Liver (tissue), 9 donors: ENCODE data around the gene PGM1. TPM values are rescaled to one million over a fixed set of nuclear protein-coding genes. Genes with fewer than 3 reads are reported as not detected.

Experiments
- DNase-seq: peaks from one replicate; pipeline ENCODE4 v3.0.0-alpha.2; 2017; ENCODE audit warnings: low spot score
- H3K27ac ChIP-seq, 2 donors: one replicate each; pipeline ENCODE4 v1.7.0; 2013; ENCODE audit warnings: inconsistent platforms in 2 of 2, low read length in 2 of 2, control low read depth in 1 of 2, low read depth in 1 of 2, mild to moderate bottlenecking in 1 of 2
- H3K27me3 ChIP-seq, 4 donors: one replicate each; pipeline versions ENCODE4 v1.6.1 to v1.7.0; 2013; ENCODE audit warnings: low read length in 3 of 4, inconsistent platforms in 1 of 4, mild to moderate bottlenecking in 1 of 4, moderate library complexity in 1 of 4; ENCODE audit not compliant: control insufficient read depth in 4 of 4, insufficient read depth in 4 of 4
- H3K36me3 ChIP-seq, 4 donors: one replicate each; pipeline versions ENCODE4 v1.6.1 to v1.7.0; 2013; ENCODE audit warnings: low read length in 3 of 4, mild to moderate bottlenecking in 3 of 4, low read depth in 1 of 4, moderate library complexity in 1 of 4; ENCODE audit not compliant: control insufficient read depth in 4 of 4, insufficient read depth in 3 of 4
- H3K4me1 ChIP-seq, 4 donors: one replicate each; pipeline versions ENCODE4 v1.6.1 to v1.7.0; 2013; ENCODE audit warnings: low read length in 3 of 4, mild to moderate bottlenecking in 3 of 4, moderate library complexity in 1 of 4; ENCODE audit not compliant: control insufficient read depth in 4 of 4, insufficient read depth in 4 of 4
- H3K4me3 ChIP-seq, 3 donors: one replicate each; pipeline versions ENCODE4 v1.6.1 to v1.7.0; 2013; ENCODE audit warnings: low read length in 3 of 3, control low read depth in 1 of 3, low read depth in 1 of 3, mild to moderate bottlenecking in 1 of 3
- H3K9ac ChIP-seq, 2 donors: one replicate each; pipeline ENCODE4 v1.7.0; 2013; ENCODE audit warnings: low read length in 2 of 2, mild to moderate bottlenecking in 2 of 2, moderate library complexity in 2 of 2, control low read depth in 1 of 2, low read depth in 1 of 2
- H3K9me3 ChIP-seq, 4 donors: one replicate each; pipeline versions ENCODE4 v1.6.1 to v1.7.0; 2013; ENCODE audit warnings: low read length in 3 of 4; ENCODE audit not compliant: control insufficient read depth in 4 of 4
- EGR1 ChIP-seq, 2 donors: IDR thresholded peaks; 2 replicates each; pipeline ENCODE4 v1.6.1; 2016 to 2018; ENCODE audit warnings: antibody characterized with exemption in 2 of 2, low read depth in 2 of 2
- FOXA1 ChIP-seq: IDR thresholded peaks from 2 replicates; pipeline ENCODE4 v1.6.1; 2016; ENCODE audit warnings: antibody characterized with exemption
- FOXA2 ChIP-seq: IDR thresholded peaks from 2 replicates; pipeline ENCODE4 v1.6.1; 2016; ENCODE audit warnings: antibody characterized with exemption
- GABPA ChIP-seq, 2 donors: IDR thresholded peaks in 1 of 2; conservative IDR thresholded peaks in 1 of 2; 2 replicates each; pipeline ENCODE4 v1.6.1; 2016; ENCODE audit warnings: antibody characterized with exemption in 2 of 2, mild to moderate bottlenecking in 1 of 2, moderate library complexity in 1 of 2
- HNF4A ChIP-seq, 2 donors: conservative IDR thresholded peaks; 2 replicates each; pipeline ENCODE4 v1.6.1; 2016; ENCODE audit warnings: antibody characterized with exemption in 2 of 2, mild to moderate bottlenecking in 2 of 2
- HNF4G ChIP-seq: IDR thresholded peaks from 2 replicates; pipeline ENCODE4 v1.6.1; 2016; ENCODE audit warnings: antibody characterized with exemption
- JUND ChIP-seq, 2 donors: IDR thresholded peaks; 2 replicates each; pipeline ENCODE4 v1.6.1; 2016; ENCODE audit warnings: antibody characterized with exemption in 2 of 2
- RAD21 ChIP-seq, 2 donors: IDR thresholded peaks; 2 replicates each; pipeline ENCODE4 v1.6.1; 2016; ENCODE audit warnings: antibody characterized with exemption in 2 of 2, mild to moderate bottlenecking in 2 of 2
- RXRA ChIP-seq, 2 donors: IDR thresholded peaks; 2 replicates each; pipeline ENCODE4 v1.6.1; 2017 to 2018; ENCODE audit warnings: antibody characterized with exemption in 2 of 2, mild to moderate bottlenecking in 1 of 2
- SP1 ChIP-seq: IDR thresholded peaks from 2 replicates; pipeline ENCODE4 v1.6.1; 2018; ENCODE audit warnings: antibody characterized with exemption, mild to moderate bottlenecking
- TAF1 ChIP-seq: conservative IDR thresholded peaks from 2 replicates; pipeline ENCODE4 v1.6.1; 2016; ENCODE audit warnings: antibody characterized with exemption, mild to moderate bottlenecking
- YY1 ChIP-seq: IDR thresholded peaks from 2 replicates; pipeline ENCODE4 v1.6.1; 2016; ENCODE audit warnings: antibody characterized with exemption, mild to moderate bottlenecking
- WGBS: extraction: QIAGEN DNeasy Blood & Tissue Kit; methylation state at CpG from one replicate; pipeline ENCODE4 v1.1.7; 2013; 5-methylcytosine and 5-hydroxymethylcytosine counted together
- polyA plus RNA-seq, 2 donors: library from polyadenylated mRNA; stranded (reverse) in 1 of 2; unstranded in 1 of 2; fragments of 200-250 nt in 1 of 2; fragments of >200 nt in 1 of 2; fragmentation: Nextera tagmentation in 1 of 2; extraction: Ambion mirVana in 1 of 2; gene quantifications; one replicate each; pipeline versions ENCODE4 v1.2.1 to v1.2.3, GENCODE V29; 2013 to 2015
- total RNA-seq, 2 donors: library from RNA; depleted of rRNA; stranded (reverse); fragments of >200 nt; gene quantifications; one replicate each; pipeline ENCODE4 v1.2.3, GENCODE V29; 2014
- TF ChIP-seq, protein P1 (sequence below): IDR thresholded peaks from 2 replicates; pipeline ENCODE4 v1.6.1; 2016; ENCODE audit warnings: antibody characterized with exemption
- TF ChIP-seq, protein P2 (sequence below): IDR thresholded peaks from 2 replicates; pipeline ENCODE4 v1.6.1; 2016; ENCODE audit warnings: antibody characterized with exemption, mild to moderate bottlenecking
- TF ChIP-seq, protein P3 (sequence below): IDR thresholded peaks from 2 replicates; pipeline ENCODE4 v1.6.1; 2016; ENCODE audit warnings: antibody characterized with exemption
- TF ChIP-seq, protein P4 (sequence below): IDR thresholded peaks from 2 replicates; pipeline ENCODE4 v1.6.1; 2016; ENCODE audit warnings: antibody characterized with exemption
- TF ChIP-seq, protein P5 (sequence below): fragments of 150-350 bp; IDR thresholded peaks from 2 replicates; pipeline ENCODE4 v1.5.1; 2017; ENCODE audit warnings: improper control_type of control experiment, low read depth, low read length; ENCODE audit not compliant: missing input control
- donor health status: healthy.
- donor health status: healthy.
- donor health status: healthy.
- donor health status: healthy.
- donor health status: healthy.

Gene PGM1
- total and polyA plus RNA-seq, 4 donors, result 57.3 to 224 (median 120) TPM

DNA sequence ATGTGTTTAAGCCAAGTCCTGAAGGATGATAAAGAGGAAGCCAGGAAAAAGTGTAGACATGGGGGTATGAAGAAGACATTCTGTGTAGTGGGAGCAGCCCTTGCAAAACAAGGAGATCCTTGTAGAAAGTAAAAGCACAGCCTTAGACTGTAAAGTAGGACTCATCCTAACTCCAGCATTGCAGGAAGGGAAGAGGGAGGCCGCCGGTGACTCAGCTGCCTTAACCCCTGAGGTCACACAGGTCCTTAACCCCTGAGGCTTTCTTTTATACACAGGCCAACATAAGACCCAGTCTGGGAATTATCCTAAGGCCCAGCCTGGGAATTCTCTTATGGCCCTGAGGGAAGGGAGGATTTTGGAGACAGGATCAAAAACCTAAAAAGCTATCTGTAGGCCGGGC lies 18.0 kb downstream of the PGM1 start:
- Histone ChIP-seq H3K27ac (peak overlapping the region in 1 of 2 donors; percentile 25), H3K4me3 (no peak overlapping the region), H3K36me3 (no peaks in the 10 kb centered on the region), H3K27me3 (no peaks in the 10 kb centered on the region), H3K9me3 (no peaks in the 10 kb centered on the region), H3K4me1 (peaks cover 6 to 73% (median 60%) of the 10 kb centered on the region in 4 donors), H3K9ac (no peak overlapping the region)
- TF ChIP-seq RAD21 (IDR thresholded peaks at IDR 0.05) (no peak), EGR1 (IDR thresholded peaks at IDR 0.05; ENCODE audit: low read depth in 2 of 2) (no peak), HNF4A (conservative IDR thresholded peaks at IDR 0.05) (no peak), TAF1 (no peak), HNF4G (no peak), GABPA (IDR thresholded peaks at IDR 0.05 in 1 of 2, conservative IDR thresholded peaks at IDR 0.05 in 1 of 2) (no peak), SP1 (no peak), FOXA2 (no peak), JUND (IDR thresholded peaks at IDR 0.05) (no peak)
- TF ChIP-seq, protein P1, sequence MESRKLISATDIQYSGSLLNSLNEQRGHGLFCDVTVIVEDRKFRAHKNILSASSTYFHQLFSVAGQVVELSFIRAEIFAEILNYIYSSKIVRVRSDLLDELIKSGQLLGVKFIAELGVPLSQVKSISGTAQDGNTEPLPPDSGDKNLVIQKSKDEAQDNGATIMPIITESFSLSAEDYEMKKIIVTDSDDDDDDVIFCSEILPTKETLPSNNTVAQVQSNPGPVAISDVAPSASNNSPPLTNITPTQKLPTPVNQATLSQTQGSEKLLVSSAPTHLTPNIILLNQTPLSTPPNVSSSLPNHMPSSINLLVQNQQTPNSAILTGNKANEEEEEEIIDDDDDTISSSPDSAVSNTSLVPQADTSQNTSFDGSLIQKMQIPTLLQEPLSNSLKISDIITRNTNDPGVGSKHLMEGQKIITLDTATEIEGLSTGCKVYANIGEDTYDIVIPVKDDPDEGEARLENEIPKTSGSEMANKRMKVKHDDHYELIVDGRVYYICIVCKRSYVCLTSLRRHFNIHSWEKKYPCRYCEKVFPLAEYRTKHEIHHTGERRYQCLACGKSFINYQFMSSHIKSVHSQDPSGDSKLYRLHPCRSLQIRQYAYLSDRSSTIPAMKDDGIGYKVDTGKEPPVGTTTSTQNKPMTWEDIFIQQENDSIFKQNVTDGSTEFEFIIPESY, result no peak
- TF ChIP-seq, protein P2, sequence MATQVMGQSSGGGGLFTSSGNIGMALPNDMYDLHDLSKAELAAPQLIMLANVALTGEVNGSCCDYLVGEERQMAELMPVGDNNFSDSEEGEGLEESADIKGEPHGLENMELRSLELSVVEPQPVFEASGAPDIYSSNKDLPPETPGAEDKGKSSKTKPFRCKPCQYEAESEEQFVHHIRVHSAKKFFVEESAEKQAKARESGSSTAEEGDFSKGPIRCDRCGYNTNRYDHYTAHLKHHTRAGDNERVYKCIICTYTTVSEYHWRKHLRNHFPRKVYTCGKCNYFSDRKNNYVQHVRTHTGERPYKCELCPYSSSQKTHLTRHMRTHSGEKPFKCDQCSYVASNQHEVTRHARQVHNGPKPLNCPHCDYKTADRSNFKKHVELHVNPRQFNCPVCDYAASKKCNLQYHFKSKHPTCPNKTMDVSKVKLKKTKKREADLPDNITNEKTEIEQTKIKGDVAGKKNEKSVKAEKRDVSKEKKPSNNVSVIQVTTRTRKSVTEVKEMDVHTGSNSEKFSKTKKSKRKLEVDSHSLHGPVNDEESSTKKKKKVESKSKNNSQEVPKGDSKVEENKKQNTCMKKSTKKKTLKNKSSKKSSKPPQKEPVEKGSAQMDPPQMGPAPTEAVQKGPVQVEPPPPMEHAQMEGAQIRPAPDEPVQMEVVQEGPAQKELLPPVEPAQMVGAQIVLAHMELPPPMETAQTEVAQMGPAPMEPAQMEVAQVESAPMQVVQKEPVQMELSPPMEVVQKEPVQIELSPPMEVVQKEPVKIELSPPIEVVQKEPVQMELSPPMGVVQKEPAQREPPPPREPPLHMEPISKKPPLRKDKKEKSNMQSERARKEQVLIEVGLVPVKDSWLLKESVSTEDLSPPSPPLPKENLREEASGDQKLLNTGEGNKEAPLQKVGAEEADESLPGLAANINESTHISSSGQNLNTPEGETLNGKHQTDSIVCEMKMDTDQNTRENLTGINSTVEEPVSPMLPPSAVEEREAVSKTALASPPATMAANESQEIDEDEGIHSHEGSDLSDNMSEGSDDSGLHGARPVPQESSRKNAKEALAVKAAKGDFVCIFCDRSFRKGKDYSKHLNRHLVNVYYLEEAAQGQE, result no peak
- TF ChIP-seq, protein P3, sequence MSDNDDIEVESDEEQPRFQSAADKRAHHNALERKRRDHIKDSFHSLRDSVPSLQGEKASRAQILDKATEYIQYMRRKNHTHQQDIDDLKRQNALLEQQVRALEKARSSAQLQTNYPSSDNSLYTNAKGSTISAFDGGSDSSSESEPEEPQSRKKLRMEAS, result no peak
- WGBS, result 49% methylated on average over 3 of the region's 3 CpGs
- no peak for DNase-seq

DNA sequence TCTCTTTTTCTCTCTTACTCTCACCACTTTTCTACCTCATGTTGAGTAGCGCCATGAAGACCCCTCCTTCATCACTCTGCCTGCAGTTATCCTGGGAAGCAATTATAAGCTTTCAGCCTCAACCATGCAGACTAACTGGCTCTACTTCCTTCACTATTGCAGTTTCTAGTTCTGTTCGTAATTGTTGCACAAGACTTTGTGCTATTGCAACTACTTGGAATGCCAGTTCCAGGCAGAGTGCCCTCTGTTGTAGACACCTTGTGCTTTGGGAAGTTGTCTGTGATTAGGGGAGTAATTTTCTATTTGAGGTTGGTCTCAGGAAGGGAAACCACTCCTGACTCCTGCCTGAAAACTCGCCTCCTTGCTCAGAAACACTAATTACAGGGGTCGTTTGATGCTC lies 19.4 kb downstream of the PGM1 start:
- TF ChIP-seq HNF4A (conservative IDR thresholded peaks at IDR 0.05), result peak in 1 of 2 donors; percentile 56
- TF ChIP-seq RAD21 (IDR thresholded peaks at IDR 0.05), result peak in 1 of 2 donors; percentile 52
- TF ChIP-seq SP1, result peak; percentile 25
- TF ChIP-seq EGR1 (IDR thresholded peaks at IDR 0.05; ENCODE audit: low read depth in 2 of 2), result no peak
- TF ChIP-seq JUND (IDR thresholded peaks at IDR 0.05), result peak in 1 of 2 donors; percentile 19
- Histone ChIP-seq H3K36me3 (no peaks in the 10 kb centered on the region), H3K27me3 (no peaks in the 10 kb centered on the region), H3K9ac (no peak overlapping the region), H3K27ac (peak overlapping the region in 1 of 2 donors; percentile 19), H3K4me1 (peaks cover 10 to 73% (median 66%) of the 10 kb centered on the region in 4 donors), H3K9me3 (no peaks in the 10 kb centered on the region), H3K4me3 (no peak overlapping the region)
- 69% methylated on average over 4 of the region's 4 CpGs for WGBS
- DNase-seq, result no peak

DNA sequence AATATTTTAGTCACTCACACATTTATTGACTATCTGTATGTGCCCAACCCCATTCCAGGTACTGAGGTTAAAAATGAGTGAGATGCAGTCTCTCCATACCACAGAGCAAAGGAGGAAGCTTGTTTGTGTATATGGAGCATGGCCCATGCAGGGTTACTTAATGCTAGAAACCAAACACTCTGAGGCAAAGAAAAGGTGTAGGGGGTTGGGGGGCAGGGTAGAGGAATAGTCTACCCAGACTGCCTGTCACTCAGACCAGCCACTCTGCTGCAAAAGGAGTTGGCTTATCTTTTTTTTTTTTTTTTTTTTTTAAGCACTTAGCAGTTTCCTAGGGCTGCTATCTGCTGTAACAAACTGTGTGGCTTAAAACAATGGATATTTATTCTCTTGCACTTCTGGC lies 19.8 kb downstream of the PGM1 start:
- H3K27me3 ChIP-seq, result no peaks in the 10 kb centered on the region
- no peak overlapping the region for H3K27ac ChIP-seq
- H3K4me1 ChIP-seq, result peaks cover 10 to 68% (median 65%) of the 10 kb centered on the region in 4 donors
- no peaks in the 10 kb centered on the region for H3K36me3 ChIP-seq
- no peak overlapping the region for H3K9ac ChIP-seq
- no peak for DNase-seq
- no peak overlapping the region for H3K4me3 ChIP-seq
- H3K9me3 ChIP-seq, result no peaks in the 10 kb centered on the region
- TF ChIP-seq SP1 (no peak), FOXA1 (no peak), YY1 (no peak), EGR1 (IDR thresholded peaks at IDR 0.05; ENCODE audit: low read depth in 2 of 2) (no peak), TAF1 (no peak), FOXA2 (no peak), HNF4A (conservative IDR thresholded peaks at IDR 0.05) (no peak), GABPA (IDR thresholded peaks at IDR 0.05 in 1 of 2, conservative IDR thresholded peaks at IDR 0.05 in 1 of 2) (no peak), RXRA (IDR thresholded peaks at IDR 0.05) (no peak)
- TF ChIP-seq, protein P4, sequence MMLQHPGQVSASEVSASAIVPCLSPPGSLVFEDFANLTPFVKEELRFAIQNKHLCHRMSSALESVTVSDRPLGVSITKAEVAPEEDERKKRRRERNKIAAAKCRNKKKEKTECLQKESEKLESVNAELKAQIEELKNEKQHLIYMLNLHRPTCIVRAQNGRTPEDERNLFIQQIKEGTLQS, result no peak
- TF ChIP-seq, protein P1, result no peak
- TF ChIP-seq, protein P3, result no peak
- TF ChIP-seq, protein P5, sequence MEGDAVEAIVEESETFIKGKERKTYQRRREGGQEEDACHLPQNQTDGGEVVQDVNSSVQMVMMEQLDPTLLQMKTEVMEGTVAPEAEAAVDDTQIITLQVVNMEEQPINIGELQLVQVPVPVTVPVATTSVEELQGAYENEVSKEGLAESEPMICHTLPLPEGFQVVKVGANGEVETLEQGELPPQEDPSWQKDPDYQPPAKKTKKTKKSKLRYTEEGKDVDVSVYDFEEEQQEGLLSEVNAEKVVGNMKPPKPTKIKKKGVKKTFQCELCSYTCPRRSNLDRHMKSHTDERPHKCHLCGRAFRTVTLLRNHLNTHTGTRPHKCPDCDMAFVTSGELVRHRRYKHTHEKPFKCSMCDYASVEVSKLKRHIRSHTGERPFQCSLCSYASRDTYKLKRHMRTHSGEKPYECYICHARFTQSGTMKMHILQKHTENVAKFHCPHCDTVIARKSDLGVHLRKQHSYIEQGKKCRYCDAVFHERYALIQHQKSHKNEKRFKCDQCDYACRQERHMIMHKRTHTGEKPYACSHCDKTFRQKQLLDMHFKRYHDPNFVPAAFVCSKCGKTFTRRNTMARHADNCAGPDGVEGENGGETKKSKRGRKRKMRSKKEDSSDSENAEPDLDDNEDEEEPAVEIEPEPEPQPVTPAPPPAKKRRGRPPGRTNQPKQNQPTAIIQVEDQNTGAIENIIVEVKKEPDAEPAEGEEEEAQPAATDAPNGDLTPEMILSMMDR, result no peak
